ENCODE data around the gene MON1B.
"Not testable (repeated sequence)": the region's sequence is repeated elsewhere in the genome, so short reads cannot be mapped to it uniquely, and the experiment has no call there.

MON1B gene

DNA sequence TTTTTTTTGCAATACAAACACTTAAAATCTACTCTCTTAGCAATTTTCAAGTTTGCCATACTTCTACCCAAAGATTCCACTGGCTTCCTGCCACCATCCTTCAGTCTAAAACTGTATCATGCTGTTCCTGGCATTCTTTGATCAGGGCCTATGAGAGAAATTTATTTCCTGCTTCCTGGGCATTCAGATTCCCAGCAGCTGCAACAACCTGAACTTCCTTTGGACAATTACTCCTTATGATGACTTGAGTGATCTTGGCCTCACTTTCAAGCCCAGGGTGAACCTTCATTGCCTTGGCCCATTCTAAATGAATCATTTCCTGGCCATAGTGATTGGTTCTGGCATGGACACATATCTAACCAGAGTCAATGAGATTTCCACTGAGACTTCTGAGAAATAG lies 18.0 kb upstream of the MON1B start:
- H2AK5ac ChIP-seq (ENCODE audit: low read length): no peak overlapping the region
- H3K4me1 ChIP-seq (ENCODE audit: control insufficient read depth in 1 of 2, insufficient read depth in 2 of 2, low read length in 2 of 2): no peaks in the 10 kb centered on the region
- no peak overlapping the region for H4K91ac ChIP-seq (ENCODE audit: low read depth, low read length)
- H3K27me3 ChIP-seq (ENCODE audit: insufficient read depth, low read length): no peaks in the 10 kb centered on the region
- H2AFZ ChIP-seq (ENCODE audit: insufficient read depth, low read length, poor library complexity): no peak overlapping the region
- no peaks in the 10 kb centered on the region for H3K36me3 ChIP-seq (ENCODE audit: control insufficient read depth in 1 of 2, insufficient read depth in 2 of 2, low read length in 2 of 2)
- no peak overlapping the region for H3K9ac ChIP-seq (ENCODE audit: low read length)
- no peak overlapping the region for H3K4me3 ChIP-seq (ENCODE audit: low read depth, low read length)
- no peak overlapping the region for H3K27ac ChIP-seq (ENCODE audit: low read depth, low read length)
- no peak overlapping the region for H4K12ac ChIP-seq (ENCODE audit: low read depth, low read length)
- H3K9me3 ChIP-seq (ENCODE audit: insufficient read depth, low read depth, low read length): no peaks in the 10 kb centered on the region
- no peak for DNase-seq
- no peak overlapping the region for H2BK12ac ChIP-seq (ENCODE audit: low read length)
- H3K14ac ChIP-seq (ENCODE audit: low read length): no peak overlapping the region
- no peaks in the 10 kb centered on the region for H3K79me1 ChIP-seq (ENCODE audit: low read length)
- H3K4ac ChIP-seq (ENCODE audit: low read depth, low read length): no peak overlapping the region
- H2BK120ac ChIP-seq (ENCODE audit: insufficient read depth, low read length, poor library complexity): no peak overlapping the region
- no peak overlapping the region for H3K4me2 ChIP-seq (ENCODE audit: low read length)
- H3K18ac ChIP-seq (ENCODE audit: low read length): no peak overlapping the region
- H4K8ac ChIP-seq (ENCODE audit: low read depth, low read length): no peak overlapping the region
- H2BK5ac ChIP-seq (ENCODE audit: low read depth, low read length, poor library complexity): no peak overlapping the region
- no peak overlapping the region for H3K23ac ChIP-seq (ENCODE audit: low read length)
- H3K79me2 ChIP-seq (ENCODE audit: control insufficient read depth, insufficient read depth, low read length, poor library complexity): no peaks in the 10 kb centered on the region

GRCh38 chr16:77183137-77183536 lies 7.9 kb upstream of the MON1B start:
- Histone ChIP-seq H3K4ac (ENCODE audit: low read depth, low read length) (no peak overlapping the region), H3K18ac (ENCODE audit: low read length) (no peak overlapping the region), H3K4me1 (ENCODE audit: control insufficient read depth in 1 of 2, insufficient read depth in 2 of 2, low read length in 2 of 2) (no peaks in the 10 kb centered on the region), H3K4me3 (ENCODE audit: low read depth, low read length) (no peak overlapping the region), H2BK120ac (ENCODE audit: insufficient read depth, low read length, poor library complexity) (no peak overlapping the region), H3K27ac (ENCODE audit: low read depth, low read length) (no peak overlapping the region), H3K9ac (ENCODE audit: low read length) (no peak overlapping the region), H4K8ac (ENCODE audit: low read depth, low read length) (no peak overlapping the region), H4K91ac (ENCODE audit: low read depth, low read length) (no peak overlapping the region), H2BK5ac (ENCODE audit: low read depth, low read length, poor library complexity) (no peak overlapping the region), H3K23ac (ENCODE audit: low read length) (no peak overlapping the region), H3K27me3 (ENCODE audit: insufficient read depth, low read length) (no peaks in the 10 kb centered on the region), H2AFZ (ENCODE audit: insufficient read depth, low read length, poor library complexity) (no peak overlapping the region), H4K12ac (ENCODE audit: low read depth, low read length) (no peak overlapping the region), H3K79me2 (ENCODE audit: control insufficient read depth, insufficient read depth, low read length, poor library complexity) (no peaks in the 10 kb centered on the region), H2AK5ac (ENCODE audit: low read length) (no peak overlapping the region), H3K36me3 (ENCODE audit: control insufficient read depth in 1 of 2, insufficient read depth in 2 of 2, low read length in 2 of 2) (no peaks in the 10 kb centered on the region), H2BK12ac (ENCODE audit: low read length) (no peak overlapping the region), H3K14ac (ENCODE audit: low read length) (no peak overlapping the region), H3K79me1 (ENCODE audit: low read length) (no peaks in the 10 kb centered on the region), H3K9me3 (ENCODE audit: insufficient read depth, low read depth, low read length) (no peaks in the 10 kb centered on the region), H3K4me2 (ENCODE audit: low read length) (no peak overlapping the region)
- peak; percentile 4 to 43 for DNase-seq
- no CpG with 5 or more reads among the region's 1 CpG for WGBS (ENCODE audit: extremely low coverage, insufficient coverage, insufficient read length)

- not testable (repeated sequence) for H4K12ac ChIP-seq (ENCODE audit: low read depth, low read length); H3K27me3 ChIP-seq (ENCODE audit: insufficient read depth, low read length); H3K23ac ChIP-seq (ENCODE audit: low read length); H3K4me2 ChIP-seq (ENCODE audit: low read length); H3K9ac ChIP-seq (ENCODE audit: low read length); H3K4ac ChIP-seq (ENCODE audit: low read depth, low read length); DNase-seq; H3K4me3 ChIP-seq (ENCODE audit: low read depth, low read length); H3K4me1 ChIP-seq (ENCODE audit: control insufficient read depth in 1 of 2, insufficient read depth in 2 of 2, low read length in 2 of 2); H3K36me3 ChIP-seq (ENCODE audit: control insufficient read depth in 1 of 2, insufficient read depth in 2 of 2, low read length in 2 of 2); H3K18ac ChIP-seq (ENCODE audit: low read length); H2BK5ac ChIP-seq (ENCODE audit: low read depth, low read length, poor library complexity); H3K14ac ChIP-seq (ENCODE audit: low read length); H2BK12ac ChIP-seq (ENCODE audit: low read length); H2AK5ac ChIP-seq (ENCODE audit: low read length); H3K9me3 ChIP-seq (ENCODE audit: insufficient read depth, low read depth, low read length); H3K27ac ChIP-seq (ENCODE audit: low read depth, low read length); H3K79me2 ChIP-seq (ENCODE audit: control insufficient read depth, insufficient read depth, low read length, poor library complexity); H4K91ac ChIP-seq (ENCODE audit: low read depth, low read length); H4K8ac ChIP-seq (ENCODE audit: low read depth, low read length); H2AFZ ChIP-seq (ENCODE audit: insufficient read depth, low read length, poor library complexity); H2BK120ac ChIP-seq (ENCODE audit: insufficient read depth, low read length, poor library complexity)
- H3K79me1 ChIP-seq (ENCODE audit: low read length): peaks cover 10% of the 10 kb centered on the region
- WGBS (ENCODE audit: extremely low coverage, insufficient coverage, insufficient read length): no CpG with 5 or more reads among the region's 1 CpG
Observed at GRCh38 chr16:77186298-77186697, 4.7 kb upstream of the MON1B start.

DNA sequence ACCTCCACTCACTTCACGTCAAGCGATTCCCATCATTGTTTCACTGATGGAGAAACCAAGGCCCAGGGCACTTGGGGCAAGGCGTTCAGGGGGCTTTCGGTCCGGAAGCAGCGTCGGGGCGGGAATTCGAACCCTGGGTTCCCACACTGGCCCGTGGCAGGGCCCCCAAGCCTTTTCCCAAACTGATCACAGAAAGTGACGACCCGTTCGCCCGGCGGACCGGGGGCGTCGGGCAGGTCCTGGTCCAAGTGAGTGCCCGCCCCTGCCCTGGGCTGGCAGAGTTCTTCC lies 856 bp upstream of the MON1B start:
- peaks cover 7% of the 10 kb centered on the region for H3K79me2 ChIP-seq (ENCODE audit: control insufficient read depth, insufficient read depth, low read length, poor library complexity)
- peaks cover 1% of the 10 kb centered on the region for H3K9me3 ChIP-seq (ENCODE audit: insufficient read depth, low read depth, low read length)
- H4K12ac ChIP-seq (ENCODE audit: low read depth, low read length): peak overlapping the region; percentile 82
- H2BK12ac ChIP-seq (ENCODE audit: low read length): no peak overlapping the region
- H2BK120ac ChIP-seq (ENCODE audit: insufficient read depth, low read length, poor library complexity): peak overlapping the region; percentile 43
- H3K27ac ChIP-seq (ENCODE audit: low read depth, low read length): peak overlapping the region; percentile 48
- peak overlapping the region; percentile 51 for H3K9ac ChIP-seq (ENCODE audit: low read length)
- peaks cover 0 to 3% of the 10 kb centered on the region in 2 experiments for H3K4me1 ChIP-seq (ENCODE audit: control insufficient read depth in 1 of 2, insufficient read depth in 2 of 2, low read length in 2 of 2)
- no peak for DNase-seq
- H3K23ac ChIP-seq (ENCODE audit: low read length): no peak overlapping the region
- no peaks in the 10 kb centered on the region for H3K27me3 ChIP-seq (ENCODE audit: insufficient read depth, low read length)
- H2AFZ ChIP-seq (ENCODE audit: insufficient read depth, low read length, poor library complexity): peak overlapping the region; percentile 80
- H4K8ac ChIP-seq (ENCODE audit: low read depth, low read length): peak overlapping the region; percentile 82
- WGBS (ENCODE audit: extremely low coverage, insufficient coverage, insufficient read length): no CpG with 5 or more reads among the region's 19 CpGs
- peak overlapping the region; percentile 78 for H3K4me3 ChIP-seq (ENCODE audit: low read depth, low read length)
- H3K4me2 ChIP-seq (ENCODE audit: low read length): peak overlapping the region; percentile 71
- peak overlapping the region; percentile 19 for H3K4ac ChIP-seq (ENCODE audit: low read depth, low read length)
- H3K18ac ChIP-seq (ENCODE audit: low read length): peak overlapping the region; percentile 64
- H3K79me1 ChIP-seq (ENCODE audit: low read length): peaks cover 11% of the 10 kb centered on the region
- peaks cover 20 to 21% of the 10 kb centered on the region in 2 experiments for H3K36me3 ChIP-seq (ENCODE audit: control insufficient read depth in 1 of 2, insufficient read depth in 2 of 2, low read length in 2 of 2)
- peak overlapping the region; percentile 24 for H2BK5ac ChIP-seq (ENCODE audit: low read depth, low read length, poor library complexity)
- H3K14ac ChIP-seq (ENCODE audit: low read length): peak overlapping the region; percentile 85
- no peak overlapping the region for H2AK5ac ChIP-seq (ENCODE audit: low read length)
- peak overlapping the region; percentile 71 for H4K91ac ChIP-seq (ENCODE audit: low read depth, low read length)
